HG02759 (cell line): ENCODE data around the gene PRAC2.

Experiments used
- ATAC-seq: cut with Tn5 transposase; IDR thresholded peaks from one replicate; pipeline ENCODE4 v1.9.1; 2021; ENCODE audit warnings: mild to moderate bottlenecking, moderate library complexity; ENCODE audit not compliant: unreplicated experiment

PRAC2 gene

GRCh38 chr17:48732688-48733629 lies 10.0 kb downstream of the PRAC2 start:
- no peak for ATAC-seq

GRCh38 chr17:48733632-48734328 lies 10.8 kb downstream of the PRAC2 start:
- no peak for ATAC-seq

GRCh38 chr17:48734333-48735061 lies 11.5 kb downstream of the PRAC2 start:
- no peak for ATAC-seq

GRCh38 chr17:48735062-48735351 lies 12.0 kb downstream of the PRAC2 start:
- no peak for ATAC-seq

- ATAC-seq: no peak
These were observed 14.5 kb downstream of the PRAC2 start for GRCh38 chr17:48737330-48738043.

GRCh38 chr17:48738424-48738802 lies 15.4 kb downstream of the PRAC2 start:
- no peak for ATAC-seq

- no peak for ATAC-seq
These were observed 16.0 kb downstream of the PRAC2 start for GRCh38 chr17:48738803-48739526.

GRCh38 chr17:48740537-48740936 lies 17.6 kb downstream of the PRAC2 start:
- no peak for ATAC-seq

- ATAC-seq: no peak
These were observed 22.6 kb downstream of the PRAC2 start for GRCh38 chr17:48745381-48746275.

- ATAC-seq: no peak
These were observed 24.0 kb downstream of the PRAC2 start for GRCh38 chr17:48746916-48747444.

- ATAC-seq: no peak
These were observed 24.7 kb downstream of the PRAC2 start for GRCh38 chr17:48747445-48748363.

GRCh38 chr17:48748718-48749566 lies 26.0 kb downstream of the PRAC2 start:
- no peak for ATAC-seq

GRCh38 chr17:48749621-48750553 lies 26.9 kb downstream of the PRAC2 start:
- no peak for ATAC-seq

GRCh38 chr17:48751172-48751571 lies 28.2 kb downstream of the PRAC2 start:
- no peak for ATAC-seq

- no peak for ATAC-seq
These were observed 28.9 kb downstream of the PRAC2 start for GRCh38 chr17:48751733-48752398.
